Activated effector memory CD4-positive, alpha-beta T cell treated with Interleukin-2 at 50 U/mL for 16 hours (primary cell): ENCODE results near the gene TP53BP1.
"Not testable (repeated sequence)": the region's sequence is repeated elsewhere in the genome, so short reads cannot be mapped to it uniquely, and the experiment has no call there.

Experiments used
- DNase-seq: peaks from one replicate; pipeline ENCODE4 v3.0.0-alpha.2; 2020

The TP53BP1 gene

GRCh38 chr15:43492673-43493601, at the start of gene TP53BP1:
TP53BP1 (minus strand) TSS chr15:43493156; CDS start chr15:43493043, 113 bp downstream.
- peak; percentile 90 for DNase-seq

- no peak for DNase-seq
Observed at GRCh38 chr15:43541785-43542184, 48.8 kb upstream of the TP53BP1 start.

GRCh38 chr15:43538091-43538490, 45.1 kb upstream of the TP53BP1 start:
- no peak for DNase-seq

- no peak for DNase-seq
Observed at GRCh38 chr15:43534897-43535296, 41.9 kb upstream of the TP53BP1 start.

GRCh38 chr15:43532826-43533225, 39.9 kb upstream of the TP53BP1 start:
- DNase-seq, result not testable (repeated sequence)

- DNase-seq, result no peak
Observed at GRCh38 chr15:43531018-43531670, 38.2 kb upstream of the TP53BP1 start.

- DNase-seq, result no peak
Observed at GRCh38 chr15:43529587-43530345, 36.8 kb upstream of the TP53BP1 start.

- no peak for DNase-seq
Observed at GRCh38 chr15:43529141-43529540, 36.2 kb upstream of the TP53BP1 start.

- DNase-seq, result no peak
Observed at GRCh38 chr15:43528542-43529007, 35.6 kb upstream of the TP53BP1 start.

GRCh38 chr15:43527802-43528541, 35.0 kb upstream of the TP53BP1 start:
- DNase-seq, result no peak

- DNase-seq, result no peak
Observed at GRCh38 chr15:43527016-43527801, 34.3 kb upstream of the TP53BP1 start.

- DNase-seq, result no peak
Observed at GRCh38 chr15:43526261-43526930, 33.4 kb upstream of the TP53BP1 start.

GRCh38 chr15:43525131-43525530, 32.2 kb upstream of the TP53BP1 start:
- no peak for DNase-seq

- no peak for DNase-seq
Observed at GRCh38 chr15:43524254-43524845, 31.4 kb upstream of the TP53BP1 start.

GRCh38 chr15:43523646-43524045, 30.7 kb upstream of the TP53BP1 start:
- no peak for DNase-seq

GRCh38 chr15:43522247-43522646, 29.3 kb upstream of the TP53BP1 start:
- no peak for DNase-seq

GRCh38 chr15:43521419-43521818, 28.5 kb upstream of the TP53BP1 start:
- DNase-seq, result no peak

GRCh38 chr15:43520138-43520537, 27.2 kb upstream of the TP53BP1 start:
- DNase-seq, result no peak

GRCh38 chr15:43519196-43519595, 26.2 kb upstream of the TP53BP1 start:
- no peak for DNase-seq

- DNase-seq, result no peak
Observed at GRCh38 chr15:43518197-43518761, 25.3 kb upstream of the TP53BP1 start.
